Panc1 (cell line): ENCODE measurements around the gene EVL.

Source experiments
- CTCF ChIP-seq: fragments of 450-650 bp; IDR thresholded peaks from 2 replicates; pipeline ENCODE4 v1.5.1; 2017; ENCODE audit warnings: mild to moderate bottlenecking
- REST ChIP-seq, 2 experiments: IDR thresholded peaks; 2 replicates each; pipeline ENCODE4 v1.6.1; 2011 to 2012; ENCODE audit warnings: low read depth in 2 of 2, control low read depth in 1 of 2, low read length in 1 of 2, mild to moderate bottlenecking in 1 of 2, moderate library complexity in 1 of 2; ENCODE audit not compliant: insufficient read depth in 1 of 2

GRCh38 chr14:100129161-100129589, 64.0 kb downstream of the EVL start:
- TF ChIP-seq CTCF (no peak), REST (IDR thresholded peaks at IDR 0.05; ENCODE audit: insufficient read depth in 1 of 2, low read depth in 2 of 2, low read length in 1 of 2) (no peak)
